Hepatocyte (in vitro differentiated cells): ENCODE results near the gene NAA40.

Source experiments
- CTCF ChIP-seq: fragments of 200-600 bp; sonication (generic); IDR thresholded peaks from 2 replicates; pipeline ENCODE4 v1.5.1; 2016; ENCODE audit warnings: antibody characterized with exemption, mild to moderate bottlenecking; ENCODE audit not compliant: poor library complexity
- EZH2 ChIP-seq: fragments of 200-600 bp; sonication (generic); IDR thresholded peaks from 2 replicates; pipeline ENCODE4 v1.6.1; 2016; ENCODE audit warnings: antibody characterized with exemption, mild to moderate bottlenecking, borderline replicate concordance

- no peak for TF ChIP-seq CTCF
- no peak for TF ChIP-seq EZH2
Measured at GRCh38 chr11:63908631-63909401, 30.0 kb upstream of the NAA40 start.
